HCT116 (cell line): ENCODE measurements around the gene KIAA1671.

Source experiments
- EZH2phosphoT487 ChIP-seq: fragments of 200-600 bp; IDR thresholded peaks from 2 replicates; pipeline ENCODE4 v1.6.1; 2018; ENCODE audit warnings: antibody characterized with exemption, borderline replicate concordance
- POLR2AphosphoS5 ChIP-seq: IDR thresholded peaks from 2 replicates; pipeline ENCODE4 v1.6.1; 2011; ENCODE audit warnings: mild to moderate bottlenecking, low read depth, low read length, moderate library complexity
- SIN3A ChIP-seq: IDR thresholded peaks from 2 replicates; pipeline ENCODE4 v1.6.1; 2012; ENCODE audit warnings: low read depth
- TF ChIP-seq, protein P1 (sequence below), 3 experiments: fragments of 200-600 bp in 1 of 3; sonication (generic) in 1 of 3; IDR thresholded peaks in 2 of 3; conservative IDR thresholded peaks in 1 of 3; 2 replicates each; pipeline ENCODE4 v1.5.1; 2012 to 2017; ENCODE audit warnings: low read depth in 2 of 3, low read length in 2 of 3, antibody characterized with exemption in 1 of 3, borderline replicate concordance in 1 of 3, control low read depth in 1 of 3, mild to moderate bottlenecking in 1 of 3, mixed read lengths in 1 of 3, mixed run types in 1 of 3, moderate library complexity in 1 of 3; ENCODE audit not compliant: insufficient read depth in 1 of 3

- TF ChIP-seq EZH2phosphoT487 (no peak), SIN3A (no peak), POLR2AphosphoS5 (no peak)
- TF ChIP-seq, protein P1, sequence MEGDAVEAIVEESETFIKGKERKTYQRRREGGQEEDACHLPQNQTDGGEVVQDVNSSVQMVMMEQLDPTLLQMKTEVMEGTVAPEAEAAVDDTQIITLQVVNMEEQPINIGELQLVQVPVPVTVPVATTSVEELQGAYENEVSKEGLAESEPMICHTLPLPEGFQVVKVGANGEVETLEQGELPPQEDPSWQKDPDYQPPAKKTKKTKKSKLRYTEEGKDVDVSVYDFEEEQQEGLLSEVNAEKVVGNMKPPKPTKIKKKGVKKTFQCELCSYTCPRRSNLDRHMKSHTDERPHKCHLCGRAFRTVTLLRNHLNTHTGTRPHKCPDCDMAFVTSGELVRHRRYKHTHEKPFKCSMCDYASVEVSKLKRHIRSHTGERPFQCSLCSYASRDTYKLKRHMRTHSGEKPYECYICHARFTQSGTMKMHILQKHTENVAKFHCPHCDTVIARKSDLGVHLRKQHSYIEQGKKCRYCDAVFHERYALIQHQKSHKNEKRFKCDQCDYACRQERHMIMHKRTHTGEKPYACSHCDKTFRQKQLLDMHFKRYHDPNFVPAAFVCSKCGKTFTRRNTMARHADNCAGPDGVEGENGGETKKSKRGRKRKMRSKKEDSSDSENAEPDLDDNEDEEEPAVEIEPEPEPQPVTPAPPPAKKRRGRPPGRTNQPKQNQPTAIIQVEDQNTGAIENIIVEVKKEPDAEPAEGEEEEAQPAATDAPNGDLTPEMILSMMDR (IDR thresholded peaks at IDR 0.05 in 2 of 3, conservative IDR thresholded peaks at IDR 0.05 in 1 of 3; ENCODE audit: borderline replicate concordance in 1 of 3, insufficient read depth in 1 of 3, low read depth in 2 of 3, low read length in 2 of 3) = no peak
These were observed 240.6 kb downstream of the KIAA1671 start for GRCh38 chr22:25193130-25193529.
